Measurements from ENCODE around the gene SLC6A5. TPM values are rescaled to one million over a fixed set of nuclear protein-coding genes. Genes with fewer than 3 reads are reported as not detected.

SLC6A5 gene
- total and polyA plus RNA-seq, 2 of the 8 experiments (the other 6 are each of a cell fraction or from before 2014, with no cell fraction given), result not detected

DNA sequence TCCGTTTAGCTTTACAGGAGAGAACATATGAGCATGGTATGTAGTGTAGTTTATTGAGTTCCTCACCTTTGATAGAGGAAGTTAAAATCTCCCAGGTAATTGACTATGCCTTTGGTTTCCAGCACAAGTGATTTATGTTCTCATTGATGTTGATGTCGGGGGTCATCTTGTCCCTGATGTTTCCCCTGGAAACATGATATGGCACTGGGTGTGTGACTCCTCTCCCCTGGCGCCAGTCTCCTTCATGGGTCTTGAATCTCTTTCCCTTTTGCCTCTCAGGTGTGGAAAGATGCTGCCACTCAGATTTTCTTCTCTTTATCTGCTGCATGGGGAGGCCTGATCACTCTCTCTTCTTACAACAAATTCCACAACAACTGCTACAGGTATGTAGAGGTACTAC lies 28.3 kb downstream of the SLC6A5 start:
- WGBS, 2 experiments (ENCODE audit: extremely low coverage in 1 of 2, insufficient coverage in 1 of 2, insufficient read length in 1 of 2, insufficient replicate concordance in 2 of 2, low coverage in 1 of 2, low lambda C conversion rate in 2 of 2, missing lambda C conversion rate in 1 of 2), result 78% methylated on average over 3 of the region's 3 CpGs; no CpG with 5 or more reads in 1 of the 2 experiments
- H3K27me3 ChIP-seq (replicated peaks in 1 of 4; ENCODE audit: control insufficient read depth in 3 of 4, extremely low read depth in 1 of 4, insufficient read depth in 3 of 4, low read length in 3 of 4), result no peaks in the 10 kb centered on the region
- no peak for TF ChIP-seq CHD1 (IDR thresholded peaks at IDR 0.05; ENCODE audit: low read depth, low read length)
- no peak for TF ChIP-seq NANOG (IDR thresholded peaks at IDR 0.05; ENCODE audit: insufficient read depth, low read depth, low read length, poor library complexity, severe bottlenecking)
- TF ChIP-seq JUND (IDR thresholded peaks at IDR 0.05; ENCODE audit: low read length), result no peak
- TF ChIP-seq RNF2 (IDR thresholded peaks at IDR 0.05; ENCODE audit: borderline replicate concordance, low read depth, low read length, missing control alignments, poor library complexity, severe bottlenecking), result no peak
- no peak for TF ChIP-seq CHD2 (IDR thresholded peaks at IDR 0.05; ENCODE audit: low read length)
- TF ChIP-seq, protein P1, sequence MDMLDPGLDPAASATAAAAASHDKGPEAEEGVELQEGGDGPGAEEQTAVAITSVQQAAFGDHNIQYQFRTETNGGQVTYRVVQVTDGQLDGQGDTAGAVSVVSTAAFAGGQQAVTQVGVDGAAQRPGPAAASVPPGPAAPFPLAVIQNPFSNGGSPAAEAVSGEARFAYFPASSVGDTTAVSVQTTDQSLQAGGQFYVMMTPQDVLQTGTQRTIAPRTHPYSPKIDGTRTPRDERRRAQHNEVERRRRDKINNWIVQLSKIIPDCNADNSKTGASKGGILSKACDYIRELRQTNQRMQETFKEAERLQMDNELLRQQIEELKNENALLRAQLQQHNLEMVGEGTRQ (IDR thresholded peaks at IDR 0.05; ENCODE audit: low read length), result no peak
- no peak for TF ChIP-seq TEAD4 (IDR thresholded peaks at IDR 0.05; ENCODE audit: low read depth, low read length)
- TF ChIP-seq, protein P2, sequence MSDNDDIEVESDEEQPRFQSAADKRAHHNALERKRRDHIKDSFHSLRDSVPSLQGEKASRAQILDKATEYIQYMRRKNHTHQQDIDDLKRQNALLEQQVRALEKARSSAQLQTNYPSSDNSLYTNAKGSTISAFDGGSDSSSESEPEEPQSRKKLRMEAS (IDR thresholded peaks at IDR 0.05), result no peak
- TF ChIP-seq, protein P3, sequence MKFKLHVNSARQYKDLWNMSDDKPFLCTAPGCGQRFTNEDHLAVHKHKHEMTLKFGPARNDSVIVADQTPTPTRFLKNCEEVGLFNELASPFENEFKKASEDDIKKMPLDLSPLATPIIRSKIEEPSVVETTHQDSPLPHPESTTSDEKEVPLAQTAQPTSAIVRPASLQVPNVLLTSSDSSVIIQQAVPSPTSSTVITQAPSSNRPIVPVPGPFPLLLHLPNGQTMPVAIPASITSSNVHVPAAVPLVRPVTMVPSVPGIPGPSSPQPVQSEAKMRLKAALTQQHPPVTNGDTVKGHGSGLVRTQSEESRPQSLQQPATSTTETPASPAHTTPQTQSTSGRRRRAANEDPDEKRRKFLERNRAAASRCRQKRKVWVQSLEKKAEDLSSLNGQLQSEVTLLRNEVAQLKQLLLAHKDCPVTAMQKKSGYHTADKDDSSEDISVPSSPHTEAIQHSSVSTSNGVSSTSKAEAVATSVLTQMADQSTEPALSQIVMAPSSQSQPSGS (IDR thresholded peaks at IDR 0.05; ENCODE audit: low read length), result no peak
- TF ChIP-seq KDM5A (IDR thresholded peaks at IDR 0.05; ENCODE audit: low read length), result no peak

More for the DNA sequence above, 28.3 kb downstream of the SLC6A5 start:
- Histone ChIP-seq H3K23me2 (ENCODE audit: low read depth, low read length) (no peaks in the 10 kb centered on the region), H4K91ac (replicated peaks; ENCODE audit: insufficient read length, low read length) (no peak overlapping the region), H3K14ac (ENCODE audit: insufficient read length) (no peak overlapping the region), H2BK5ac (ENCODE audit: low read depth, low read length) (no peak overlapping the region), H3K79me1 (ENCODE audit: low read depth, low read length) (no peaks in the 10 kb centered on the region), H3K18ac (ENCODE audit: extremely low read depth, low read length) (no peak overlapping the region), H3K4me3 (ENCODE audit: extremely low read depth in 1 of 4, insufficient read depth in 2 of 4, low read depth in 3 of 4, low read length in 4 of 4) (no peak overlapping the region), H3K23ac (ENCODE audit: insufficient read length) (no peak overlapping the region), H2AFZ (ENCODE audit: low read length) (no peak overlapping the region), H2BK15ac (ENCODE audit: low read length) (no peak overlapping the region), H3K4me2 (ENCODE audit: insufficient read depth in 1 of 2, low read depth in 2 of 2, low read length in 2 of 2) (no peak overlapping the region), H3K56ac (replicated peaks; ENCODE audit: insufficient read length, low read depth, low read length) (no peak overlapping the region), H2BK20ac (ENCODE audit: low read length) (no peak overlapping the region), H4K5ac (ENCODE audit: insufficient read length, low read depth, low read length) (no peak overlapping the region), H3K4me1 (replicated peaks in 1 of 4; ENCODE audit: control insufficient read depth in 3 of 4, insufficient read depth in 4 of 4, low read length in 3 of 4) (0 out of 7 replicates have a peak, but pooled peaks cover 0 to 4% (median 0%) of the 10 kb centered on the region in 4 experiments), H3K27ac (ENCODE audit: low read depth, low read length) (no peak overlapping the region), H4K8ac (ENCODE audit: extremely low read depth, insufficient read depth, low read length) (no peak overlapping the region), H4K20me1 (replicated peaks in 1 of 2; ENCODE audit: control insufficient read depth in 1 of 2, insufficient read depth in 2 of 2, low read length in 2 of 2) (no peaks in the 10 kb centered on the region), H3K79me2 (ENCODE audit: control insufficient read depth in 1 of 2, insufficient read depth in 2 of 2, low read length in 2 of 2) (no peaks in the 10 kb centered on the region), H2AK5ac (ENCODE audit: low read depth, low read length) (no peak overlapping the region), H2BK120ac (replicated peaks; ENCODE audit: low read depth, low read length) (no peak overlapping the region), H2BK12ac (ENCODE audit: low read depth, low read length) (no peak overlapping the region), H3K9me3 (ENCODE audit: insufficient read depth in 2 of 2, low read depth in 1 of 2, low read length in 1 of 2) (no peaks in the 10 kb centered on the region; a peak in 1 of 4 replicates), H3K36me3 (ENCODE audit: control insufficient read depth in 2 of 4, insufficient read depth in 4 of 4, low read length in 3 of 4) (no peaks in the 10 kb centered on the region), H3K9ac (replicated peaks in 1 of 4; ENCODE audit: extremely low read depth in 1 of 4, low read depth in 3 of 4, low read length in 3 of 4) (no peak overlapping the region), H3K4ac (replicated peaks; ENCODE audit: insufficient read length, low read depth, low read length) (no peak overlapping the region)
- no peak for DNase-seq (ENCODE audit: low read depth in 1 of 2, low spot score in 2 of 2)
- POLR2A ChIA-PET (ENCODE audit: partially characterized antibody), result no interaction called here
- CTCF ChIA-PET (ENCODE audit: partially characterized antibody), result interaction anchor here (1.3 to 1.4 kb wide), 3 partner anchors 10 to 21 kb away, joined by 3 to 5 read pairs (median 4); no protein-coding TSS in a partner anchor
- FAIRE-seq, result no peak
